Esophagus (tissue), 2 donors: ENCODE results near the gene FBN3. TPM values are rescaled to one million over a fixed set of nuclear protein-coding genes. Genes with fewer than 3 reads are reported as not detected.
A peak's percentile ranks its signal among the peaks of the same experiment; 100 is the strongest.

Experiments used
- H3K27ac ChIP-seq, 2 donors: one replicate each; pipeline ENCODE4 v1.5.1; 2013; ENCODE audit warnings: low read depth in 2 of 2, mild to moderate bottlenecking in 2 of 2, inconsistent platforms in 1 of 2, low read length in 1 of 2, moderate library complexity in 1 of 2
- H3K27me3 ChIP-seq, 2 donors: one replicate each; pipeline ENCODE4 v1.6.1; 2013; ENCODE audit warnings: low read length in 2 of 2, control low read depth in 1 of 2, mild to moderate bottlenecking in 1 of 2; ENCODE audit not compliant: insufficient read depth in 2 of 2, control insufficient read depth in 1 of 2
- H3K36me3 ChIP-seq, 2 donors: one replicate each; pipeline ENCODE4 v1.6.1; 2013; ENCODE audit warnings: low read length in 1 of 2; ENCODE audit not compliant: control insufficient read depth in 2 of 2, insufficient read depth in 2 of 2
- H3K4me1 ChIP-seq, 2 donors: one replicate each; pipeline ENCODE4 v1.6.1; 2013; ENCODE audit warnings: low read length in 1 of 2; ENCODE audit not compliant: control insufficient read depth in 2 of 2, insufficient read depth in 2 of 2
- H3K4me3 ChIP-seq, 2 donors: one replicate each; pipeline ENCODE4 v1.5.1; 2013; ENCODE audit warnings: low read length in 2 of 2, mild to moderate bottlenecking in 2 of 2, low read depth in 1 of 2, moderate library complexity in 1 of 2
- H3K9me3 ChIP-seq, 2 donors: one replicate each; pipeline ENCODE4 v1.6.1; 2013; ENCODE audit warnings: mild to moderate bottlenecking in 2 of 2, low read depth in 1 of 2, low read length in 1 of 2, moderate library complexity in 1 of 2; ENCODE audit not compliant: control insufficient read depth in 2 of 2, insufficient read depth in 1 of 2
- WGBS, 2 donors: extraction: QIAGEN DNeasy Blood & Tissue Kit; methylation state at CpG; one replicate each; pipeline ENCODE4 v1.1.7; 2013; 5-methylcytosine and 5-hydroxymethylcytosine counted together
- polyA plus RNA-seq, 2 donors: library from polyadenylated mRNA; stranded (reverse); fragments of 200-250 nt; gene quantifications; one replicate each; pipeline ENCODE4 v1.2.3, GENCODE V29; 2013
- donor health status: healthy with polysubstance abuse.
- donor health status: Bipolar disorder and iron deficiency.

Gene FBN3
- polyA plus RNA-seq, 2 donors = under 0.01 to 0.02 TPM

DNA sequence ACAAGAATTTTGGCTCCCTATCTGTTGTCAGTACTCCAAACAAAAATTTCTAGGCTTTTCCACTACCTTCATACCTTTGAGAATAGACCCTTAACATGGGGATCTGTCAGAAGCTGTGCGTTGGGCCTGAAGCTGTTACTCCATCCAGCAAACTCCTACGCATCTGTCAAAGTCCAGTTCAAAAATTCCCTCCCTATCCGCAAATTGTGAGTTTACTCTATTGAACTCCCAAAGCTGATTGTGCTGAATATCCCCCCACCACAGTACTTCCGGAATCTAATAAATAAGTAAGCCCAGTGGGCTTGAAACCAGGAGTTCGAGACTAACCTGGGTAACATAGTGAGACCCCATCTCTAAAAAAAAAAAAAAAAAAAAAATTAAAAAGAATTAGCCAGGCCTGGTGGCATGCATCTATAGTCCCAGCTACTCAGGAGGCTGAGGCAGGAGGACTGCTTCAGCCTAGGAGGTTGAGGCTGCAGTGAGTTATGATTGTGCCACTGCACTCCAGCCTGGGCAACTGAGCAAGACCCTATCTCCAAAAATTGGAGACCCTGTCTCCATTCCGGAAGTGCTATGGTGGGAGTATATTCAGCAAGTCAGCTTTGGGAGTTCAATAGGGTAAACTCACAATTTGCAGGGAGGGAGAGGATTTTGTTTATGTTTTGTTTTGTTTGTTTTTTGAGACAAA lies 930 bp upstream of the FBN3 start:
- 94% methylated on average over 6 of the region's 6 CpGs for WGBS, 2 donors

DNA sequence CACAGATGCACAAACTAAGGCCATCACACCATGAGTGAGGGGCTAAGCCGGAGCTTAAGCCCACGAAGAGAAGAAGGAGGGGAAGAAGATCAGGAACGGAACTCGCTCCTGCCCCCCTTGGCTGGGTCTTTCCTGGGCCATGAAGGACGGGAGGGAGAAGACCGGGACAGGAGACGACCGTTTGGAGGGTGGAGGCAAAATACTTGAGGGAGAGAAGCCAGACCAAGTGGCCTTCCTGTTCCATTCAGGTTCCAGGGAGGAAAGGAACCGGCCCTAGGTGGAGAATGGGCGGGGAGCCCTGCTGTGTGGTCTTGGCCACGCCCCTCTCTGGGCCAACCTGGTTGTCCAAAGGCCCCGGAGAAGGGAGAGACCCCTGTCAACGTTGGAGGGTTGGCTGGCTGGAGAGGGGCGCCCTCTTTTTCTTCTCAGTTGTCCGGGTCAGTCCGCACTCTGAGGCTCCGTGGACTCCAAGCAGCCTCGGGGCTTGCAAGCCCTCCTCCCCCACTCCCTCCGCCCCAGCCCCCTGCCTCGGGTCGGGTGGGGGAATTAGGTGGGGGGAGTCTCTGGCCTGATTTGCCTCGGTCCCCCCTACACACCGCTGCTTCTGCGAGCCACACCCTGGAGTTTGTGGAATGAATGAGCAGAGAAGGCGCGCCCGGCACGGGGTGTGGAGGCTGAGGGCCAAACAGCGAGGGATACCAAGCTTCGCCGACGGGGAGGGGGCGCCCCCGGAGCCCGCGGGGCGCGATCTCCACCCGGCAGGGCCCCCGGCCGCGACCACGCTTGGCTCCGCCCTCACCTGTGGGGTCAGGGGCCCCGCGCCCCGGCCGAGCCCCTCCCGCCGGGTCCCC lies 757 bp downstream of the FBN3 start:
- Histone ChIP-seq H3K4me1 (peaks cover 2 to 3% of the 10 kb centered on the region in 2 donors), H3K9me3 (peaks cover 0 to 2% of the 10 kb centered on the region in 2 donors), H3K27me3 (peaks cover 0 to 11% of the 10 kb centered on the region in 2 donors), H3K36me3 (no peaks in the 10 kb centered on the region), H3K4me3 (peak overlapping the region in 1 of 2 donors; percentile 23), H3K27ac (no peak overlapping the region)
- WGBS, 2 donors = 3 to 6% methylated on average over 43 to 50 of the region's 50 CpGs

More for the DNA sequence above, 930 bp upstream of the FBN3 start:
- Histone ChIP-seq H3K4me3 (no peak overlapping the region), H3K9me3 (peaks cover 0 to 2% of the 10 kb centered on the region in 2 donors), H3K4me1 (peaks cover 6 to 10% of the 10 kb centered on the region in 2 donors), H3K27me3 (peaks cover 0 to 11% of the 10 kb centered on the region in 2 donors), H3K27ac (no peak overlapping the region), H3K36me3 (no peaks in the 10 kb centered on the region)

DNA sequence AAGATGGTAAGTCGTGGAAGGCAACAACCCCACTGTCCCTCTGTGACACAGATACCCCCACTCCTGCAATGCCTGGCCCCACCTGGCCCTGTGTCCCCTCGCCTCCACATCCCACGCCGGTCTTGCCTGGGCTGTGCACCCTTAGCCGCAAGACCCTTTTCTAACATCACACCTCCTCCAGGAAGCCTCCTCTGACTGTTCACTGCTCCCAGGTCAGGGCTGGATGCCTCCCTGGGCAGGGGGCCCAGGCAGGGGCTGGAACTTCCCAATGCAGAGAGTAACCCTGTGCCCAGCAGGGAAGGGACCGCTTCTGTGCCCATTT lies 1.3 kb downstream of the FBN3 start:
- H3K27me3 ChIP-seq = peaks cover 0 to 11% of the 10 kb centered on the region in 2 donors
- no peak overlapping the region for H3K27ac ChIP-seq
- peaks cover 0 to 2% of the 10 kb centered on the region in 2 donors for H3K9me3 ChIP-seq
- no peaks in the 10 kb centered on the region for H3K36me3 ChIP-seq
- WGBS, 2 donors = 71 to 74% methylated on average over 4 to 6 of the region's 6 CpGs
- H3K4me3 ChIP-seq = no peak overlapping the region
- peaks cover 2 to 3% of the 10 kb centered on the region in 2 donors for H3K4me1 ChIP-seq

- H3K27ac ChIP-seq = no peak overlapping the region
- H3K4me3 ChIP-seq = no peak overlapping the region
- H3K9me3 ChIP-seq = peaks cover 0 to 2% of the 10 kb centered on the region in 2 donors
- H3K4me1 ChIP-seq = peaks cover 2 to 3% of the 10 kb centered on the region in 2 donors
- peaks cover 0 to 11% of the 10 kb centered on the region in 2 donors for H3K27me3 ChIP-seq
- H3K36me3 ChIP-seq = no peaks in the 10 kb centered on the region
- 36 to 43% methylated on average over 7 of the region's 7 CpGs for WGBS, 2 donors
Observed at GRCh38 chr19:8147582-8147978, 1.8 kb downstream of the FBN3 start.

DNA sequence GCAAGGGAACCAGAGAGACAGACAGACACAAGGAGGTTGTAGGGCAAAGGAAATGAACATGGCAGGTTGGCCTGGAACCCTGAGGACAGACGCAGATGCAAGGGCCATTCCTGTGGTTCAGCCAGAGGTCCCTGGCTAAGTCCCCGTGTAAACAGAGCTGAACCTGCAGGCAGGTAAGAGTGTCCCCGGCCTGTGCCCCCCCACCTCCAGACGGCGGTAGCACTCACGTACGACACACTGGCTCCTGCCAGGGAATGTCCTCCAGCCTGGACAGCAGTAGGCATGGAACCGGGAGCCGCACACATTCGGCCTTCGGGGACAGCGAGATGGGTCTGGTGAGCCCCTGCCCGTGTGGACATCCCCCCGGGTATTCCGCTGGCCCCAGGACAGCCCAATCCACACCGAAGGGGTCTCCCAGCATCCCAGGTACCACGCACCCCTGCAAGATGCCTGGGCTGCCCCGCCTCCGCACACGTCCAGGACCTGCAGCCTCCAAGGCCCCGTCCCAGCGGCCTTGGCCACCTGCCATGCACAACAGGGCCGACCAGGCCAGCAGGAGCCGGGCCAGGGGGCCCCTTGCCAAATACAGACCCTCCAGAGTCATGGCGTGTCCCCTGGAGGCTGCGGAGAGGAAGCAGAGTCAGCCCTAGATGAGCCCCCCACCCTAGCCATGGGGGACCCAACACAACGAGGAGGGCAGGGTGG lies 2.4 kb downstream of the FBN3 start:
- H3K9me3 ChIP-seq = peaks cover 0 to 2% of the 10 kb centered on the region in 2 donors
- whole genome bisulfite sequencing, 2 donors = 57 to 58% methylated on average over 24 to 27 of the region's 27 CpGs
- no peaks in the 10 kb centered on the region for H3K36me3 ChIP-seq
- H3K4me3 ChIP-seq = no peak overlapping the region
- peaks cover 2 to 3% of the 10 kb centered on the region in 2 donors for H3K4me1 ChIP-seq
- H3K27ac ChIP-seq = no peak overlapping the region
- H3K27me3 ChIP-seq = peaks cover 0 to 11% of the 10 kb centered on the region in 2 donors

DNA sequence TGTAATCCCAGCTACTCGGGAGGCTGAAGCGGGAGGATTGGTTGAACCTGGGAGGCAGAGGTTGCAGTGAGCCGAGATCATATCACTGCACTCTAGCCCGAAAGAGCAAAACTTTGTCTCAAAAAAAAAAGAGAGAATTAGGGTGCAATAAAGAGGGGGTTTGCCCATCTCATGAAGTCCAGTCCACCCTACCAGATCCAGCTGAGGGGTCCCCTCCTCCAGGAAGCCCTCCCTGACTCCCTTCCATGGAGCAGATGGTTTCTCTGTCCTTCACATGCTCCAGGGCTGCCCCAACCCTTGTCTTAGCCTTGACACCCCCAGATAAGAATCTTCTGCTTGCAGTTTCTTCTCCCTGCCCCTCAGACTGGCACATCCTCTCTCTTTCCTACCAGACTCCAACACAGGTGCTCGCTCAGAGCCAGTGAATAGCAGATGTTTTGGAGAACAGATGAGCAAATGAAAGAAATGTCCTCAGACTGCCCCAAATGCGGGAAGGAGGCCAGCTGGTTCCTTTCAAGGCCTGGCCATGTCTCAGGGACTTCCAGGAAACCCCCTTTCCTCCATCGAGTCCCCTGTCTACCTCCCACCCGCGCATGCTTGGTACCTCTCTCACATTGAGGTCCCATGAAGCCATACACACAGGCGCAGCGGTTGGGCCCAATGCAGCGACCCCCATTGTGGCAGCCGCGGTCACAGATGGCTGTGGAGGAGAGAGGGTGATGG lies 5.0 kb downstream of the FBN3 start:
- 82 to 86% methylated on average over 14 of the region's 14 CpGs for WGBS, 2 donors
- Histone ChIP-seq H3K4me3 (no peak overlapping the region), H3K27ac (no peak overlapping the region), H3K36me3 (no peaks in the 10 kb centered on the region), H3K4me1 (peaks cover 2% of the 10 kb centered on the region in 2 donors), H3K9me3 (no peaks in the 10 kb centered on the region), H3K27me3 (peaks cover 0 to 6% of the 10 kb centered on the region in 2 donors)

DNA sequence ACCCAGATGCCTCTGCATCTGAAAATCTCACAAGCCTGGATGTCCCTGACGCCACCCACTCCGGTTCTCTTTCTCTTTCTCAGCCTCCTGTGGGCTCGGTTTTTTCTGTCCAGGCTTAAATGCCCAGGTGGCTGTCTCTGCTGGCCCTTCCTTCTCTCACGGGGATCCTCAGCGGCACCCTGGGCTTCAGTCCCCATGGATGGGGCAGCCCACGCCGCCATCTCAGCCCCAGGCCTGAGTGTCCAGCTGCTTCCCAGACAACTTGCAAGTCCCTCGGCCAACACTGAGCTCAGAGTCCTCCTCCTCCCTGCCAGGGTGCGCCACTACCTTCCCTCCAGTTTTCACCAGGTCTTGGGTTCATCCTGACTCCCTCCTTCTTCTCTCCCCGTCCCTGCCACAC lies 6.4 kb downstream of the FBN3 start:
- Histone ChIP-seq H3K9me3 (no peaks in the 10 kb centered on the region), H3K4me3 (no peak overlapping the region), H3K27me3 (no peaks in the 10 kb centered on the region), H3K4me1 (no peaks in the 10 kb centered on the region), H3K36me3 (no peaks in the 10 kb centered on the region), H3K27ac (no peak overlapping the region)
- WGBS, 2 donors = 46 to 66% methylated on average over 9 to 10 of the region's 10 CpGs

GRCh38 chr19:8142513-8142900 lies 6.9 kb downstream of the FBN3 start:
- no peaks in the 10 kb centered on the region for H3K9me3 ChIP-seq
- no peak overlapping the region for H3K27ac ChIP-seq
- 64 to 66% methylated on average over 6 of the region's 6 CpGs for WGBS, 2 donors
- H3K27me3 ChIP-seq = no peaks in the 10 kb centered on the region
- H3K36me3 ChIP-seq = no peaks in the 10 kb centered on the region
- no peak overlapping the region for H3K4me3 ChIP-seq
- H3K4me1 ChIP-seq = no peaks in the 10 kb centered on the region
